Astrocyte (in vitro differentiated cells and primary cell): Measurements from ENCODE around the gene HDAC8. TPM values are rescaled to one million over a fixed set of nuclear protein-coding genes. Genes with fewer than 3 reads are reported as not detected.

Experiments
- DNase-seq: peaks from one replicate; pipeline ENCODE4 v3.0.0-alpha.2; 2010; ENCODE audit warnings: low read depth
- FAIRE-seq: peaks from 2 replicates; lab custom pipeline; 2011; peaks lifted over from hg19 to GRCh38; lab: Jason Lieb, UNC
- H2AFZ ChIP-seq: 2 replicates; pipeline ENCODE4 v1.6.0; 2012; ENCODE audit warnings: low read depth, low read length, inconsistent platforms
- H3K27ac ChIP-seq: 2 replicates; pipeline ENCODE4 v1.5.1; 2011; ENCODE audit warnings: low read depth, low read length, inconsistent platforms
- H3K27me3 ChIP-seq: 2 replicates; pipeline ENCODE4 v1.6.0; 2011; ENCODE audit warnings: low read length, inconsistent platforms; ENCODE audit not compliant: insufficient read depth
- H3K36me3 ChIP-seq: 2 replicates; pipeline ENCODE4 v1.5.1; 2011; ENCODE audit warnings: low read length, inconsistent platforms; ENCODE audit not compliant: insufficient read depth
- H3K4me1 ChIP-seq: 2 replicates; pipeline ENCODE4 v1.5.1; 2011; ENCODE audit warnings: low read length, inconsistent platforms; ENCODE audit not compliant: insufficient read depth
- H3K4me2 ChIP-seq: 2 replicates; pipeline ENCODE4 v1.6.0; 2012; ENCODE audit warnings: low read length, inconsistent platforms
- H3K4me3 ChIP-seq: 2 replicates; pipeline ENCODE4 v1.5.1; 2011; ENCODE audit warnings: low read depth, mild to moderate bottlenecking, low read length, inconsistent platforms; ENCODE audit not compliant: insufficient read depth
- H3K79me2 ChIP-seq: 2 replicates; pipeline ENCODE4 v1.6.0; 2012; ENCODE audit warnings: mild to moderate bottlenecking, low read length, inconsistent platforms; ENCODE audit not compliant: insufficient read depth
- H3K9ac ChIP-seq: 2 replicates; pipeline ENCODE4 v1.6.0; 2012; ENCODE audit warnings: mild to moderate bottlenecking, low read length, inconsistent platforms
- H3K9me3 ChIP-seq: 2 replicates; pipeline ENCODE4 v1.5.1; 2012; ENCODE audit warnings: low read depth, mild to moderate bottlenecking, low read length, inconsistent platforms; ENCODE audit not compliant: insufficient read depth
- H4K20me1 ChIP-seq: 2 replicates; pipeline ENCODE4 v1.6.0; 2012; ENCODE audit warnings: low read length, inconsistent platforms; ENCODE audit not compliant: insufficient read depth
- H3K27ac Mint-ChIP-seq: one replicate; pipeline ENCODE4 v1.8.0; 2021; ENCODE audit warnings: mild to moderate bottlenecking, mixed read lengths; ENCODE audit not compliant: unreplicated experiment
- H3K27me3 Mint-ChIP-seq: one replicate; pipeline ENCODE4 v1.8.0; 2021; ENCODE audit warnings: low read depth, mixed read lengths; ENCODE audit not compliant: unreplicated experiment
- H3K36me3 Mint-ChIP-seq: one replicate; pipeline ENCODE4 v1.8.0; 2021; ENCODE audit warnings: low read depth, mixed read lengths; ENCODE audit not compliant: unreplicated experiment
- H3K4me1 Mint-ChIP-seq: one replicate; pipeline ENCODE4 v1.8.0; 2021; ENCODE audit warnings: low read depth, mixed read lengths; ENCODE audit not compliant: unreplicated experiment
- H3K4me3 Mint-ChIP-seq: one replicate; pipeline ENCODE4 v1.8.0; 2021; ENCODE audit warnings: mild to moderate bottlenecking, moderate library complexity, mixed read lengths; ENCODE audit not compliant: unreplicated experiment
- H3K9me3 Mint-ChIP-seq: one replicate; pipeline ENCODE4 v1.8.0; 2021; ENCODE audit warnings: mild to moderate bottlenecking, mixed read lengths; ENCODE audit not compliant: unreplicated experiment
- CTCF ChIP-seq: IDR thresholded peaks from 2 replicates; pipeline ENCODE4 v1.5.1; 2011; ENCODE audit warnings: low read depth, mild to moderate bottlenecking, inconsistent platforms, low read length, moderate library complexity; ENCODE audit not compliant: insufficient read depth
- EZH2 ChIP-seq: IDR thresholded peaks from 2 replicates; pipeline ENCODE4 v1.6.1; 2012; ENCODE audit warnings: mild to moderate bottlenecking, low read length, inconsistent platforms; ENCODE audit not compliant: insufficient read depth
- total RNA-seq: library from RNA; stranded (reverse); gene quantifications from 2 replicates; pipeline ENCODE4 v1.2.1, GENCODE V29; 2021

HDAC8 gene
- total RNA-seq, 1 donor from 2014 or later: 23.6 TPM

GRCh38 chrX:72358313-72358712 lies 214.3 kb downstream of the HDAC8 start:
- no peaks in the 10 kb centered on the region for H3K27me3 Mint-ChIP-seq
- H3K9ac ChIP-seq: no peak overlapping the region
- no peaks in the 10 kb centered on the region for H3K9me3 Mint-ChIP-seq
- H3K36me3 Mint-ChIP-seq: peaks cover 5% of the 10 kb centered on the region
- H3K4me3 ChIP-seq: no peak overlapping the region
- no peak overlapping the region for H3K27ac Mint-ChIP-seq
- H4K20me1 ChIP-seq: no peaks in the 10 kb centered on the region
- H3K27me3 ChIP-seq: no peaks in the 10 kb centered on the region
- peak overlapping the region; percentile 50 for H3K4me2 ChIP-seq
- peaks cover 4% of the 10 kb centered on the region for H3K4me1 Mint-ChIP-seq
- no peak for TF ChIP-seq EZH2
- no peak for TF ChIP-seq CTCF
- no peaks in the 10 kb centered on the region for H3K79me2 ChIP-seq
- H3K27ac ChIP-seq: no peak overlapping the region
- no peaks in the 10 kb centered on the region for H3K36me3 ChIP-seq
- FAIRE-seq (peak; percentile 13), DNase-seq (peak; percentile 34)
- H3K4me3 Mint-ChIP-seq: no peak overlapping the region
- H3K9me3 ChIP-seq: no peaks in the 10 kb centered on the region
- no peaks in the 10 kb centered on the region for H3K4me1 ChIP-seq
- H2AFZ ChIP-seq: no peak overlapping the region

DNA sequence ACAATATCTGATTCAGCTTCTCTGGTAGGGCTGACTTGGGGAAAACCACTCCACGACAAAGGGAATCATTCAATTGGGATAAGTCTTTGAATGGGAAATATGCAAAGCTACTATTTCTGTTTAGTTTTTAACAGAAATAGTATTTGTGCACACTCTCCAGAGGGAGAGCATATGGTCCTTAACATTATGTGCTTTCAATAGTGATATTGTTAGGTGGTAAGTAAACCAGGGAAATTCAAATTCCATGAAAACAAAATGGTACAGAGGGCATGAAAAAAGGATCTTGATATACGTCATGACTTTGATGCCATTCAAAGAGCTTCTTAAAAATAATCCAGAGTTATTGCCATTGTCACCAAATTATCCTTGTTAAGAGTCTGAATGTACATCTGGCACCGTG lies 219.9 kb downstream of the HDAC8 start:
- no peaks in the 10 kb centered on the region for H3K27me3 Mint-ChIP-seq

More for the DNA sequence above, 219.9 kb downstream of the HDAC8 start:
- Histone ChIP-seq H4K20me1 (no peaks in the 10 kb centered on the region), H3K4me2 (no peak overlapping the region), H3K4me3 (no peak overlapping the region), H3K9ac (no peak overlapping the region), H3K79me2 (no peaks in the 10 kb centered on the region), H3K9me3 (no peaks in the 10 kb centered on the region), H3K27me3 (no peaks in the 10 kb centered on the region), H3K36me3 (no peaks in the 10 kb centered on the region), H3K4me1 (no peaks in the 10 kb centered on the region), H2AFZ (no peak overlapping the region), H3K27ac (no peak overlapping the region)
- Mint-ChIP-seq H3K36me3 (peaks cover 3% of the 10 kb centered on the region), H3K4me3 (no peak overlapping the region), H3K9me3 (peaks cover 1% of the 10 kb centered on the region), H3K27ac (no peak overlapping the region), H3K4me1 (peaks cover 12% of the 10 kb centered on the region)
- FAIRE-seq: peak; percentile 96
- TF ChIP-seq EZH2 (no peak), CTCF (no peak)
- DNase-seq: no peak
